HG03095 (cell line): ENCODE results near the gene TAL2.
"Not testable (repeated sequence)": the region's sequence is repeated elsewhere in the genome, so short reads cannot be mapped to it uniquely, and the experiment has no call there.

Experiments
- ATAC-seq: cut with Tn5 transposase; IDR thresholded peaks from one replicate; pipeline ENCODE4 v1.9.1; 2021; ENCODE audit warnings: moderate library complexity; ENCODE audit not compliant: unreplicated experiment

The TAL2 gene

DNA sequence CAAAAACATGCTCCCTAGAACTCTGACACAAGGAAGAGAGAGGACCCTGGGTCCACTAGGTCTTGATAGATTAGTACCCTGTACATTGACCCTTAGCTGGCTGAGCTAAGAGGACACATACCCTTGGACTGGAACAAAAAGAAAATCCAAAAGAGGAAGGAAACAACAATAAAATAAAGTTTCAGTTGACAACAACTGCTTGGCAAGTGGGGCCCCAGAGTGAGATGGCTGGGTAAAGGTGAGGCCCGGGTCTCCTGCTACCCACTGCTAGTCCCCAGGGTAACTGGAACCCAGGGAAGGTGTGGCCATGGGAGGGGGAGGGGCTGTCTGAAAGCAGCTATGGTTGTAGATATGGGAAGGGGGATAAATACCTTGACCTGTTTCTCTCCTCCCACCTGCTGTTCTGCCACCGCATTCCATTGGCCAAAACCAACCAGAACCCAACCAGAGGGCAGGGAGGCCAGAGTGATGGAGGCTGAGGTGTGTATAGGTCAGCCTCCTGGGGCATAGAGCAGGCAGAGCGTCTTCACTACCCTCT, 11.7 kb downstream of the TAL2 start:
- ATAC-seq: no peak

DNA sequence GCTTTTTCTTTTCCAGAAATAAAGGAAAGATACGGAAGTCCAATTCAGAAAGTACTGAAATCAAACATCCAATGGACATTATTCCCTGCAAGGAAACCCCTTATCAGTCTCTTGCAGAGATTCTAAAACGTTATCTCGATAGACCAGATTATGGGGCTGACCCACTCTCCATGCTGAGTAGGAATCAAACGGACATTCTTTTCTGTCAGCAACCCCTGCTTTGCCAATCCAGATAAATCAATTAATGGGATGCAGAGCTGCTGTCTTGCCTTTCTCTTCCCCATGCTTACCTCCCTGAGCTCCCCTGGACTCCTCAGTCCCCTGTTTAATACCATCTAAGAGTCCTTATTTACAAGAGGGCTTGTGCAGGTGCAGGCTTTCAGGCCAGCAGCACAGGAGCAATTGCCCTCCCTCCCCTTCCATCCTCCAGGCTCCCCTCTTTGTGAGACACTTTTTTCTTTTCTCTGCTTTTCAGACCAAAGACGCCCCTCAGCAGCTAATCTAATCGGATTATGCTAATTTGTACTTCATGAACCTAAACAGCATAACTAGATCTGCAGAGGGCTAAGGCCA, 14.2 kb downstream of the TAL2 start:
- ATAC-seq: no peak

DNA sequence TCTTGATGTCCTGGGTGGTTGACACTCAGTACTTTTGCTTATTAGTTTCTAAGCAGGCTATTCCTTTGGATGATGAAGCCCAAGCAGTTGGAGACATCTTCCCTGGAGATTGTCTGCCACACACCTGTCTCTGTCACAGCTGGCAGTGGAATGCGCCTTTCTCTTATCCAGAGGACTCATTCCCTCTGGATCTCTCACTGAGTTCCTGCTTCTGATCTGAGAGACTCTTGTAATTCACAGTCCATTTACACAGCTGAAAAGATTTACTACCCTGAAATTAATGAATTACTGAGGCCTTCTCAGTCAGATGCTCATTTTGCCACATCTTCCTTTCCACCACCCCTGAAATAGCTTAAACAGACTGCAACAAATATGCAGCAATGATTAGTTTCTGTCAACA, 15.9 kb downstream of the TAL2 start:
- no peak for ATAC-seq

DNA sequence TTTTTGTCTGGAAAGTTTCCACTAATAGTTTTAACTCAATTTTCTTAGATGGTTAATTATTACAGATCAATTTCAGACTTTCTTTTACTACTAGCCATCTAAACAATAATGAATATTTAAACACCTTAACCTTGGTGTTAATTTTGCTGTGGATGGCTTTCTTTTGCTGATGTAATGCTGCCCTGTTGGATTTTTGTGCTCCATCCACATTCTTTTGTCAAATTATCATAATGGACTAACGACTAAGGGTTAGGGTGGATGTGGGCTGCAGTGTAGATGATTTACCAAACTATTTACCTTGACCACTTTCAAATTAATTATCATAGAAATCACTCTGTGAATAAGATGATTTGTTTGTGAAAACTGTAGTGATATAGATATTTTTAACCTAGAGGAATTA, 16.5 kb downstream of the TAL2 start:
- ATAC-seq: no peak

- ATAC-seq: no peak
Measured at GRCh38 chr9:105679257-105680022, 17.2 kb downstream of the TAL2 start.

GRCh38 chr9:105681313-105681712, 19.1 kb downstream of the TAL2 start:
- no peak for ATAC-seq

DNA sequence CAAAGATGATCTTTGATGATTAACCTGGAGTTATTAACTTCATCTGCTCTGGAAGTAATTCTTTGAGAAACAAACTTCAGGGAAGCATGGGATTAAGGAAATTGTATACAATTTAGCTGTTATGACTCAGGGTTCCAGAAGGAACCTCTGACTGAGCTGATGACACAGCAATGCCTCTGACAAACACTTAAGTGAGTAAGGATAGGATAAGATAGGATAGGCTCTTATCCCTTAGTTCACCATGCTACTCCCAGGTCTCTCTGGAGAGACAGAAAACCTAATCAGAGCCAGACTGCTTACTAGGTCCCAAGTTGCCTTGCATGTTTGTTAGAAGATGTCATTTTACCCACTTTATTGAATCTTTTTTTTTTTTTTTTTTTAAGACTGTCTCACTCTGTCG, 19.5 kb downstream of the TAL2 start:
- no peak for ATAC-seq

DNA sequence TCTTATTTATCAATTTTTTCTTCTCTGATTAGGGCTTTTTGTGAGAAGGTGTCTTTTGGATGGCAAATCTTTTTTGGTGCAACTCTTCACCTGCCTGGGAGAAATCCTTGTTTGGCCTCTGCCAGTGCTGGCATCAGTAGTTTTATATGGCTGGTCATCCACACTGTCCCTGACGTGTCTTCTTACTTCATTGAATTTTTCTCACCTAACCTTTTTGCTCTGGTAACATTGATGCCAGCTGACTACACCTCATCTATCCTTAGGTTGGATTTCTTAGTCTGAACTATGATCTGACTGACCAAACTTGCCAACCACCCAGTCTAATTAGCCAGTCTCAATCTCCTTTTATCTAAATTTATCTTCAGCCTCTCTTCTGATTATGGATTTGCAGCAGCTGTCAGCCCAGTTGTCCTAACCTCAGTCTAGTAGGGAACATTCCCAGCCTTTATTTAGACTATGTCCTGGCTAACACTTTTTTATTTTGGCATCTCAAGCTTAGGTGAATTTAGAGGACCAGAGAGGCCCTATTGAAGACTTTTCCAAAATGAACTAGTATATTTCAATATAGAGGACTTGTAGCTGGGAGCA, 21.5 kb downstream of the TAL2 start:
- ATAC-seq: no peak

DNA sequence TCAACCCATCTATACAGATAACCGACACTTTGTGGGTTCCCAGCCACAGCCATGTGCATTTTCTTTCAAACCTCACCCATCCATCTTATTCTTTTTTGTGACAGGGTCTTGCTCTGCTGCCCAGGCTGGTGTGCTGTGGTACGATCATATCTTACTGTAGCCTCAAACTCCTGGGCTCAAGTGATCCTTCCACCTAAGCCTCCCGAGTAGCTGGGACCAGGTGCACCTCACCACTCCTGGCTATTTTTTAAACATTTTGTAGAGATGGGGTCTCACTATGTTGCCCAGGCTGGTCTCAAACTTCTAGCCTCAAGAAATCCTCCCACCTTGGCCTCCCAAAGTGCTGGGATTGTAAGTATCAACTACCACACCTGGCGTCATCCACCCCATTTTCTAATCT, 24.7 kb downstream of the TAL2 start:
- ATAC-seq: no peak

DNA sequence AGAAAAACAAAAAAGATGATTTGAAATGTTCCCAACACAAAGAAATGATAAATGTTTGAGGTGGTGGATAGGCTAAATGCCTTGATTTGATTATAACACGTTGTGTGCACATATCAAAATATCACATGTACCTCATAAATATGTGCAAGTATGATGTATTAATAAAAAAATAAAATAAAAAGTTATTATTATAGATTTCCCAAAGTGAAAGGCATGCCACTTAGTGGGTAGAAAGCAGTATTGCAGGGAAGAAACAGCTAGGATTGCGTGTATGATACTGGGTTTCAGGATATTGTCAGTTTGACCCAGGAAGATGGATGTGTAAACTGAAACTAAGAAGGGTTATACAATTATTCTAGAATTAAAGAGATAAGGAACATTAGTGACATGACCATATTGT, 28.5 kb downstream of the TAL2 start:
- ATAC-seq: no peak

GRCh38 chr9:105693435-105694189, 31.4 kb downstream of the TAL2 start:
- ATAC-seq: peak; percentile 38

DNA sequence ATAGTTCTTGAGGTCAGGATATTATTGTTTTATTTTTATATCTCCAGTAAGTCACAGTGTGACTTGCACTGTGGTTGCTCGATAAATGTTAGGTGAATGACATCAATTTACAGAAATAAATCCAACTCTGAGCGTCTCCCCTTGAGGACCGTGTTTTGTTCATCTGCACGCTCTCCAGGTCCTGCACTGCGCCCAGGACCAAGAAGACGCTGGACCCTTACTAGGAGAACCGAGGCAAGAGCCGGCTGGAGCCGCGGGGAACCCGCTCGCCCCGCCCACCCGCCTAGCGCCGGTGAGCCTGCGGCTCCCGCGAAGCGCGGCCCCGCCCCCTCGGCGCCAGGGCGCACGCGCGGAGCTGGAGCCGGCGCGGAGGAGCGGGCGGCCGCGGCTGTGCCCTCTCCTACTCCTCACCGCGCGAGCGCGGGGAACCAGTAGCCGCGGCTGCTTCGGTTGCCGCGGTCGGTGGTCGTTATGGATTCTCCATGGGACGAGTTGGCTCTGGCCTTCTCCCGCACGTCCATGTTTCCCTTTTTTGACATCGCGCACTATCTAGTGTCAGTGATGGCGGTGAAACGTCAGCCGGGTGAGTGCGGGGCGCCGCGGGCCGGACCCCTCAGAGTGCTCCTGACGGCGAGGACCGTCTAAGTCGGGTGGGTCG, 32.1 kb downstream of the TAL2 start, which contains the start of gene TMEM38B:
Gene TMEM38B (plus strand): TSS at position 352 of the 658 bp plus-strand sequence. CDS start 120 bp downstream, at position 472.
- peak; percentile 74 for ATAC-seq

DNA sequence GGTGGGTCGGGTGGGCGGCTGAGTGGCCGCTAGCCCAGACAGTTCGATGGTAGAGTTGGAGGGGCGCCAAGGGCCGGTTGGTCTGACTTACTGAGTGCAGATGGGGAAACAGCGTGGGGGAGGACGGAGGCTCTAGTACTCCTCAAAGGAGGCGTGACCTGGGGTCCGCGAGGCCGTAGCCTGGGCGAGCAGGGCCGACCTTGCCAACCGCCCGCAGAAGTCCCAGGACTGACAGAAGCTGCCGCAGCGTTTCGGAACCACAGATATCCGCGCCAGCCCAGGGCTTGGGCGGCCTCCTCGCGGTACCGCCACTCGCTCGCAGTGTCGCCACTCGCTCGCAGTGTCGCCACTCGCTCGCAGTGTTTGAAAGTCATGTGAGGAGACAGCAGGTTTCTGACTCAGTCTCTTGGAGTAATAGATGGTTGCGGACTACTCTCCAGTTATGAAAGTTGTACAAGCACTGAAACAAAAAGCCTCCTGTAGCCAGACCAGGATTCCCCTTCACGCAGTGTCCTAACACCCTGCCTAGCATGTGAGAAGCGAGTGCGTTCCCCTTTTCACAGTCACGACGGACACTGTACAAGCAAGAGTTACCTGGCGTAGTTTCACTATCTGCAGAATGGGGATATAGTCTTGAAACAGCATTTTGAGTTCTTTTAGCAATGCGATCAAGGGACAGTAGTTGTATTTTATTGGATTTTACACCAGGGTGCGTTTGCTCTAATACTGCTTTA, 32.8 kb downstream of the TAL2 start:
- peak; percentile 54 for ATAC-seq

- ATAC-seq: no peak
Measured at GRCh38 chr9:105696219-105696793, 34.0 kb downstream of the TAL2 start.

DNA sequence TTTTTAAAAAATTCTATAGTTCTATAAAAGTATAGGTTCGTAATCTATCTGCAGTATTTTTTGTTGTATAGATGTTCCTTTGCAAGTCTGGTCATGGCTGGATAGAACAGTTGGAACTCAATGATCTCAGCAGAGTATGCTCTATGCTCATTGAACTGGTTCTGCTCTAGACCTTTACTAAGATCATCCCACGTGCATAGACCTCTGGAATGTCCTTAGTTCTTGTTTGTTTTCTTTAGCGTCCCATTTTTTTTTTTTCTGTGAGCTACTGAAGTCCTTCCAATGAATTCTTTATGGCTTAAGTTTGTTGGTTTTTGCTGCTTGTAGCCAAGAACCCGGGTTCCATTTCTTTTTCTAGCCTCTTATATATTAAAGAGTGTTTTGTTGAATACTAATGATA, 35.6 kb downstream of the TAL2 start:
- no peak for ATAC-seq

DNA sequence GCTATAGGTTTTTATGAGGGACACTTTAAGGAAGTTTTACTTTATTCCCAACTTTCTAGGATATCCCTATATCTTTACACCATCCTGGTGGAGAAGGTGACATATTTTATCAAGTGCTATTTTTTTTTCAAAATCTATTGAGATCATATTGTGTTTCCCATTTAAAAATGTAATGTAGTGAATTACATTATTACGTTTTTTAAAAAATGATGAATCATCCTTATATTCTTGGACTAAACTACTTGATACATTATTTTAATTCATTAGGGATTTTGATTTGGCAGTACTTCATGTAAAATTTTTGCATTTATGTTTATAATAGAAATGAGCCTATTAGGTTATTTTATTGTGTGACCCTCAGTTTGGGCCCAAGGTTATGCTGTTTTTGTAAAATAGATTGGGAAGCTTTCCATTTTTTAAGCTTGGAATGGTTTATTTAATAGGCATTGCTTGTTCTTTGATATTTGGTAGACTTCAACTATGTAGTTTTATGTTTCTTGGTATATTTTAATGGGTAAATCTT, 36.2 kb downstream of the TAL2 start:
- no peak for ATAC-seq

GRCh38 chr9:105700668-105701067, 38.4 kb downstream of the TAL2 start:
- no peak for ATAC-seq

DNA sequence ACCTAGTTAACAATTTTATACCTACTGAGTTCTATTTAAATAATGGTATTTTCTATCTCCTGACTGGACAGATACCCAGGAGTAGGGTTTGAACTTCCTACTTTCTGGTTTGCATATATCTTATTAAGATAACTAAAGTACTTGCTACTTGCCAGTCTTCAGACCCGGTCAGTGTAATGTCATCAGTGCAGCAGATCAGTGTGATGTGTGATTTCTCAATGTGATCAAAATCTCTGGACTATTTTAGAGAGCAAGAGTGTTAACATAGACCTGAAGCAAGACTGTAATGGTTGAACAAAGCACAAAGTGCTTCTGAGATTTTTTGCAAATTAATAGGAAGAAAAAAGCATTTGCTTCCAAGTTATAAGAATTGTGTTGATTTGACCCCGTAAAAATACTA, 38.9 kb downstream of the TAL2 start:
- ATAC-seq: no peak

DNA sequence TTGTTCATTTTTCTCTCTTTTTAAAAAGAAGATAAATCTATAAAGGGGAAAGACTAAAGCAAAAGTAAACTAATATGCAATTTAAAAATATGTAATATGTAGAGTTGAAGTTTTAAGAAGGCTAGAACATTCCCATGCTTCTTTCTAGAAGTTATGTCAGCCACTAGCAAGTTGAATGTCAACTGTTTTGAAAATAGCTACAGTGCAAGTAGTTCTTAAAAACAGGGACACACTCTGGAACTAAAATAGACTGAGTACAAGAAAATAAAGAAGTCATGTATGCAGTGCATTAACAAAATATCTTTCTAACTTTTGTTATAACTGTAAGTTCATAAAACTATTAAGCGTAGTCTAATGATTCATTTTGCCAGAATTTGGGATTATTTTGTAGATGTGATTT, 40.0 kb downstream of the TAL2 start:
- no peak for ATAC-seq

GRCh38 chr9:105703638-105704037, 41.4 kb downstream of the TAL2 start:
- ATAC-seq: not testable (repeated sequence)
